AG09309 (cell line): ENCODE measurements around the gene PAFAH1B1.
"Not testable (repeated sequence)": the region's sequence is repeated elsewhere in the genome, so short reads cannot be mapped to it uniquely, and the experiment has no call there.

Experiments used
- DNase-seq: peaks from one replicate; pipeline ENCODE4 v3.0.0-alpha.2; 2010; ENCODE audit warnings: low read depth
- H3K4me3 ChIP-seq: 2 replicates; pipeline ENCODE4 v1.5.1; 2011; ENCODE audit warnings: mild to moderate bottlenecking, low read depth, low read length, moderate library complexity; ENCODE audit not compliant: control insufficient read depth
- CTCF ChIP-seq: IDR thresholded peaks from 2 replicates; pipeline ENCODE4 v1.5.1; 2011; ENCODE audit warnings: mild to moderate bottlenecking, low read depth, low read length, inconsistent platforms; ENCODE audit not compliant: insufficient read depth, control insufficient read depth; ENCODE audit errors: missing control alignments

The PAFAH1B1 gene

GRCh38 chr17:2624292-2624731 lies 30.9 kb downstream of the PAFAH1B1 start:
- no peak for TF ChIP-seq CTCF
- no peak overlapping the region for H3K4me3 ChIP-seq
- DNase-seq = no peak

GRCh38 chr17:2626626-2627219 lies 33.3 kb downstream of the PAFAH1B1 start:
- DNase-seq = not testable (repeated sequence)

GRCh38 chr17:2628922-2629321 lies 35.5 kb downstream of the PAFAH1B1 start:
- H3K4me3 ChIP-seq, DNase-seq: not testable (repeated sequence)

More at GRCh38 chr17:2626626-2627219, 33.3 kb downstream of the PAFAH1B1 start:
- not testable (repeated sequence) for H3K4me3 ChIP-seq

GRCh38 chr17:2631211-2631610 lies 37.8 kb downstream of the PAFAH1B1 start:
- no peak overlapping the region for H3K4me3 ChIP-seq
- DNase-seq = no peak
- TF ChIP-seq CTCF = no peak

GRCh38 chr17:2634361-2634960 lies 41.0 kb downstream of the PAFAH1B1 start:
- no peak overlapping the region for H3K4me3 ChIP-seq
- no peak for TF ChIP-seq CTCF
- no peak for DNase-seq

- no peak overlapping the region for H3K4me3 ChIP-seq
- DNase-seq = no peak
- no peak for TF ChIP-seq CTCF
Observed at GRCh38 chr17:2635241-2635640, 41.8 kb downstream of the PAFAH1B1 start.

GRCh38 chr17:2635675-2636074 lies 42.2 kb downstream of the PAFAH1B1 start:
- TF ChIP-seq CTCF = no peak
- H3K4me3 ChIP-seq = no peak overlapping the region
- DNase-seq = no peak
